ENCODE results near the gene BCL2L15.
A peak's percentile ranks its signal among the peaks of the same experiment; 100 is the strongest.

Gene BCL2L15

DNA sequence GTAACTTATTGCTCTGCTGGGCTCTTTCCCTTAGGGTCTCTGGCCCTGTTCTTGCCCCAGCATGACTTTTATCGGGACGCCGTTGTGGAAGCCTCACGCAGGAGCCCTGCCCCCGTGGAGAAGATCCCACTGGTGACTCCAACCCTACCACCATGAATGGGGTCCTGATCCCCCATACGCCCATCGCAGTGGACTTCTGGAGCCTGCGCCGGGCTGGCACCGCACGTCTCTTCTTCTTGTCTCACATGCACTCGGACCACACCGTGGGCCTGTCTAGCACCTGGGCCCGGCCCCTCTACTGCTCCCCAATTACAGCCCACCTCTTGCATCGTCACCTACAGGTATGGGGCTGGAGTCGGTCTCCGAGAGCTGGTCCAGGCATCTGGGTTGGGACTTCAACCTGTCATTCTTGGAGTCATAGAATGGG, 18.1 kb upstream of the BCL2L15 start:
- peak; percentile 10 for DNase-seq (ENCODE audit: low read depth)

DNA sequence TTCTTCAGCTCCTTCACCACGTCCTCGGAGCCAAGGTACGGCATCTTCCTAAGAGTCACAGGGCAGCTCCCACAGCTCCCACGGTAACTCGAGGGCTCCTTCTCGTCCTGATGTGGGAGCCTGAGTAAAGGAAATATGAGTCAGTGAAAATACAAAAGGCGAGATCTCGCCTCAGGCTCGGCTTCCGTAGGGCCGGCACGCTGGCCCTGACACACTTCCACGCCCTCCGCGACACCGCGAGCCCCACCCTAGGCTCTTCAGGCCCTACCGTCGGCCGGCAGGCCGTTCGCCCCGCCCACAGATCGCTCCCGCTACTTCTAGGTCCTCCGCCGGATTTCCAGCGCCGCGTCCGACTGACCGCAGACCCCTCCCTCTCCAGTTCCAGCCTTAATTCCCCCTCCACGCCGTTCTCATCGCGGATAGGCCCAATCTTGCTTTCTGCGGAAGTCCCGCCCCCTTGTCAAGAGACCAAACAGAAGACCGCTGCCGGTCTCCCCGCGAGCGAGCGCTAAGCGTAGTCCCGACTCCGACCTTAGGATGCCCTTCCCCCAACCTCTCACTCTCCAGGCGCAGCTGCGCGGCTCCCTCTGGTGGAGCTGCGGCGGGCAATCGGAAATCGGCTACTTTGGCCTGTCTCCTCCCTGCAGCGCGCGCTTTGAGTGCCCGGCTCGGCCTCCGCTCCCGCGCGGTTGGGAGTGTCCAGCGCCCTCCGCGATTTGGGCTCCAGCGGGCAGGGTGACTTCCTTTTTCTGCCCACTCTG, 17.5 kb upstream of the BCL2L15 start, which contains the start of the genes AP4B1 and DCLRE1B:
TSS of gene AP4B1 (minus strand) at position 126 of the 761 bp plus-strand sequence. CDS start at position 44, 82 bp downstream.
TSS of gene DCLRE1B (plus strand) at position 653 of the 761 bp plus-strand sequence. CDS start 261 bp downstream, outside the sequence.
- DNase-seq (ENCODE audit: low read depth), result peak; percentile 95

GRCh38 chr1:113904293-113904673, 16.9 kb upstream of the BCL2L15 start:
- DNase-seq (ENCODE audit: low read depth), result no peak

- no peak for DNase-seq (ENCODE audit: low read depth)
These were observed 16.3 kb upstream of the BCL2L15 start for GRCh38 chr1:113903501-113904292.

DNA sequence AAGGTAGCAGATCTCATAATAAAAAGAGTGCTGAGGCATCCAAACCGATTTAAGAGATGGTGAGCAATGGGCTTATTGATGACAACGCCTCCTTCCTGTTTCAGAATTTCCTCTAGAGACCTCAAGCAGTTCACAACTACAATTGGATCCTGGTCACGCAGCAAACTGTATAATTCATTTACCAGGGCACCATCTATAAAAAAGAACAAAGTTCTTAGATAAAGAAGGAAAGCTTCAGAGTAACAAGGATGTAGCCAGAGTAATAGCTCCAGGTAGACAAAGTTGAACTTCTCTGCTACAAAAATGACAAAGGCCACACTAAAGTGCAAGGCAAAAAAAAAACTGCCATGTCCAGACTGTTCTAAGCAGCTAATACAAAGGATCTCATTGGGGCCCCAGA, 13.8 kb upstream of the BCL2L15 start:
- no peak for DNase-seq (ENCODE audit: low read depth)

DNA sequence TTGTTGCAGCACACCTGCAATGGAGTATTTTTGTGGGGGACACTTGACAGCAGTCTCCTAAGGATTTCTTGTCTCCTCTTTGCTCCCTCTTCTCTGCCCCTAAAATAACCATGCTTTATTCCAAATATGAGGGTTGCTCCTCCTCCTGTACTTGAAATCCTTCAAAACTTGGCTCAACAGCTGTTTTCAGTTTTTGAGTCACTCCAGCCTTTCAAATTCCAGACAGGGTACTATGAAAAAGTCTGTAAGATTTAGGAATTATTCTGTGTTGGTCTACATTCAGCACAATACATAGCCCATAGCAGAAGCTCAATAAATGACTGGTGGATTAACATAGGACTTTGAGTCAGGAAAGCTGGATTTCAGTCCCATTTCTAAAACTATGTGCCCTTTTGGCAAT, 11.7 kb upstream of the BCL2L15 start:
- no peak for DNase-seq (ENCODE audit: low read depth)

GRCh38 chr1:113898241-113898814, 10.9 kb upstream of the BCL2L15 start:
- DNase-seq (ENCODE audit: low read depth), result no peak

DNA sequence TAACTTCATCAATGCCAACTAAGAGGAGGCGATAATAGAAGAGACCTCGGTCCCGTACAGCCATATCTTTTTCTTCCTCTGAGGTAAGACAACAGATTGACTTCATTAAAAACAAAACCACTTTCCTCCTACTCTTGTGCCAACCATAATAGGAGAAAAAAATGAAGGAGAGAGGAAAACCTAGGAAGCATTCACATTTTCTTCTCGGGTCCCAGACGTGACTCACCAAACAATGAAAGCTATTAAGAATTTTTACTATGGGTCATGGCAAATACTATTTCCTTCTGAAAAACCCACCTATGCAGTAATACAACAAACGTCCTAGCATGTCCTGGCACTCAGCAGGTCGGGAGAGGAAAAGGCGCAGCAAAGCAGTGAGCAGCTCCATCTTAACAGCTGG, 8.6 kb upstream of the BCL2L15 start:
- DNase-seq (ENCODE audit: low read depth), result no peak

- no peak for DNase-seq (ENCODE audit: low read depth)
These were observed 7.7 kb upstream of the BCL2L15 start for GRCh38 chr1:113895098-113895497.

GRCh38 chr1:113893267-113893666, 5.9 kb upstream of the BCL2L15 start:
- DNase-seq (ENCODE audit: low read depth), result no peak

GRCh38 chr1:113891631-113892220, 4.3 kb upstream of the BCL2L15 start:
- no peak for DNase-seq (ENCODE audit: low read depth)

DNA sequence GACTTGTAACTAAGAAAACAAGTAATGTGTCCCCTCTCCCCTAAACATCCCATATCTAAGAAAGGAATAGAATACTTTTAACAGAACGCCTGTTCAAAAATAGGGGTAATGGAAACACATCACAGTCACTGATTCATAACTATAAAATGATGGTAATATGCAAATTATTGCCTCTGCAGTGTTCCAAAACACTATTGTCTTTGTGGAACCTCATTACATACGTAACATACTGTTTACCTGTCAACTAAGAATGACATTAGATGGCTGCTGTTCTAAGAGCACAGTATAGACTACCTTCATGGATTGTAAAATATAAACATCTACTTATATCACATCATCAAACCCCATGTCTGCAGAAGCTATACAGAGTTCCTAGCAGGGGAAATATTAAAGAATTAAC, 3.4 kb upstream of the BCL2L15 start:
- no peak for DNase-seq (ENCODE audit: low read depth)

DNA sequence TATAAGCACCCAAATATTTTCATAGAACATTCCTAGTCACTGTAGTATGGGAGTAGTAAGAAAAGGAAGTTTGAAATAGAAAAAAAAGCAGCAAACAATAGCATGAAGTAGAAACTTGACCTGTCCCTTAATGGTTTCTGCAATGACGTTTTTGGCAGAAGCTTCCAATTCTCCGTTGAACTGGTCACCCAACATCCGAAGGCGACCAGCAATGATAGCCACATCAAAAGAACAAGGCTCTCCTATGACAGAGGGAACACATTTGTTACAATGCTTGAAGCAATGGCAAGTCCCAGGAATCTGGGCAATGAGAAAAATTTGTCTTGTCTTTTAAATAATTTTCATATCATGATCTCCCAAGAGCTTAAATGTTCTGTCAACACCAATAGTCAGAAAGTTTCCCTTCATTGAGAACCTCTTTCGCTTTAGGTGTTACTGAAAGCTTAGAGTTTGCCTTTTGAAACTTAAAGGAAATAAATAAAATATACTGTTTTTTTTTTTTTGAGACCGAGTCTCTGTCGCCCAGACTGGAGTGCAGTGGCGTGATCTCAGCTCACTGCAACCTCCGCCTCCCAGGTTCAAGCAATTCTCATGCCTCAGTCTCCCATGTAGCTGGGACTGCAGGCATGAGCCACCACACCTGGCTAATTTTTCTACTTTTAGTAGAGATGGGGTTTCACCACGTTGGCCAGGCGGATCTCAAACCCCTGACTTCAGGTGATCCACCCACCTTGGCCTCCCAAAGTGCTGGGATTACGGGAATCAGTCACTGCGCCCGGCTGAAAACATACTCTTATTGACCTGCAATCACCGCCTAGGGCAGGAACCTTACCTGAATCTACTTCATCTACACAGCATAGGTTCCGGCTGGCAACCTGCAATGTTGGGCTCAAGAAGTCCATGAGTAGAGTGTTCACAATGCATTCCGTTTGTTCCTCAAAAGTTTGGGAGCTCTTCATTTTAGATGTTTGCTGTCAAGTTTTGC, 672 bp downstream of the BCL2L15 start:
- no peak for DNase-seq (ENCODE audit: low read depth)

GRCh38 chr1:113881661-113882060, 5.7 kb downstream of the BCL2L15 start:
- DNase-seq (ENCODE audit: low read depth), result no peak

DNA sequence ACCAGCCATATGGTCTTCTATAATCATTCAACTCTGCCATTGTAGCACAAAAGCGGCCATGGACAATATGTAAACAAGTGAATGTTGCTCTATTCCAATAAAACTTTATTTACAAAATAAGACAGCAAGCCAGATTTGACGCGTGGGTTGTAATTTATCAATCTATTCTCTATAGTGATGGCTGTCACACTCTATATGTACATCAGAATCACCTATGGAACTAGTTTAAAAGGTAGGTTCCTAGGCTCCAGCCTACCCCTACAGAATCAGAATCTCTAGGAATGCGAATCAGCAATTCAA, 7.7 kb downstream of the BCL2L15 start:
- DNase-seq (ENCODE audit: low read depth), result no peak

DNA sequence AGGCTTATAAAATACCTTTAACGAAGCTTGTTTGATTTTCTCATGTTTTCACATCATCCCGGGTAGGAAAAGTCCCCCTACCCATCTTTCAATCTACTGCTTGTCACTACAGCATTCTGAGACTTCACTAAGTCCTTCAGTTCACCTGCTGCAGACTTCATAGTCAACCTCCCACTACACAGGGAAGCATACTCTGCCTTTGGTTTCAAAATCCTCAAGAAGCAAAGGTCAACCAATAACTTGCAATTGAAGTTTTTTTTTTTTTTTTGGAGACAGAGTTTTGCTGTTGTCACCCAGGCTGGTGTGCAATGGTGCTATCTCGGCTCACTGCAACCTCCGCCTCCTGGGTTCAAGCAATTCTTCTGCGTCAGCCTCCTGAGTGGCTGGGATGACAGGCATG, 11.2 kb downstream of the BCL2L15 start:
- DNase-seq (ENCODE audit: low read depth), result no peak

GRCh38 chr1:113875714-113876113, 11.7 kb downstream of the BCL2L15 start:
- DNase-seq (ENCODE audit: low read depth), result no peak

DNA sequence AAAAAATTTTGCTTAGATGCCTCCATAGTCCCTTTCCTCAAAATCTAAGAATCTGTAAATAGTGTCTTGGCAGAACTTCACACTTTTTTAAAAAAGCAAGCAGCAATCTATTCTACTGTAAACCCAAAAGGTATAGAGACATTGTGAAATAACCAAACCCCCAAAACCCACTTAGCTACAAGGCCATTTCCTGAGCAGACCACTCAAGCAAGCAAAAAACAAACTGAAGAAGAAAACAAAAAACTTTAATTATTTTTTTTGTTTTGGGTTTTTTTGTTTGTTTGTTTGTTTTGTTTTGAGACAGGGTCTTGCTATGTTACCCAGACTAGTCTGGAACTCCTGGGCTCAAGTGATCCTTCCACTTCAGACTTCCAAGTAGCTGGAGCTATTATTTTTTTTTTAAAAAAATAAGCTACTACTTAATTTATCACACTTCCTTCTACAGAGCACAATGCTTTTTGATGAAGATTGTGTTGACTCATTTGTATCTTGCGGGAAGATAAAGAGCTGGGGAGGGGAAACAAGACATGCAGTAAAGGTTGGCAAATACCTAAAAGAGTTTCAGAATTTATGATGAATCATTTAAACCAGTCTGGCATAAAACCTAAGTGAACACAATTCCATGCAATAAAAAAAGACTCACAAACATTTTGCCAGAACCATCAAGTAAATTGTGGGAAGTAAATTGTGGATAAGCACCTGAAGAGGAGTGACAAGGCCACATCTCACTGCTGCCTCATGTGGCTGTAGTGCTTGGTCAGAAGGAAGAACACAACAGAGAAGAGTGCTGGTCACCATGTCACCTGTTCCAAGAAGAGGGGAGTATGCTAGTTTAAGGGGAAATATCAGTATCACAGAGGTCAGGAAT, 13.1 kb downstream of the BCL2L15 start:
- DNase-seq (ENCODE audit: low read depth), result no peak

DNA sequence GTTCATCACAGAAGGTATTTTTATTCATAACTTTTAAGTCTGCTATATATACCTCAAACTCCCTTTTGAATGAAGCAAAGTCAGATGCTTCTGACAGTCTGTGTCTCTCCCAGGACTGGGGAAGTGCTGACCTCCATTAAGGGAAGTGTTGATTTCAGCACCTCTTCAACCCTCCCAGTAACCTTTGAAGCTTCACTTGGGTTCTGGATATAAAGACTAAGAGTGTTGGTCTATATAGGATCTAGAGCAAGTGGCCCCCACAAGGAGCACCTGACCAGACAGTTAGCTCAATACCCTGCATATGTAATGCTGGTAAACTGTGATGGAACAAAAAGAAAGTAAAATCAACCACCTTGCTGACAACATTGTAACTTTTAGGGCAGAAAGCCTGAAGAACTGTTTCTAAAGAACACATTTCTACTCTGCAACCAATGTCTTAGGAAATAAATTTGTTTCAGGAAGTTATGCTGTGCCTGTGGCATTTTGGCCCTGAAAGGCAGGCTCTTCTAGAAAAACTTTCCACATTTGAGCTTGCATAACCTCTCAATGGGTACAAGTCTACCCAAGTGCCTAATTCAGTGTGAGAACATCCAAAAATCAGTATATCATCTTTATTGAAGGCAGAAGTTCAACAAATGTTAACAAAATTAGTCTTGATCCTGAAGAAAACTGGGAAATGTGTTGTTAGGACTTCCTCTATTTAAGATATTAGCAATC, 15.0 kb downstream of the BCL2L15 start:
- no peak for DNase-seq (ENCODE audit: low read depth)

- peak; percentile 69 for DNase-seq (ENCODE audit: low read depth)
These were observed 15.7 kb downstream of the BCL2L15 start, which contains the start of gene PTPN22 for GRCh38 chr1:113871597-113872113. PTPN22 (minus strand) TSS chr1:113871712.
